ENCODE data around the gene CAPN15.
A peak's percentile ranks its signal among the peaks of the same experiment; 100 is the strongest.
"Not testable (repeated sequence)": the region's sequence is repeated elsewhere in the genome, so short reads cannot be mapped to it uniquely, and the experiment has no call there.

CAPN15 gene

GRCh38 chr16:507527-507926 lies 20.0 kb upstream of the CAPN15 start:
- not testable (repeated sequence) for DNase-seq

GRCh38 chr16:507996-508395 lies 19.5 kb upstream of the CAPN15 start:
- DNase-seq = no peak

DNA sequence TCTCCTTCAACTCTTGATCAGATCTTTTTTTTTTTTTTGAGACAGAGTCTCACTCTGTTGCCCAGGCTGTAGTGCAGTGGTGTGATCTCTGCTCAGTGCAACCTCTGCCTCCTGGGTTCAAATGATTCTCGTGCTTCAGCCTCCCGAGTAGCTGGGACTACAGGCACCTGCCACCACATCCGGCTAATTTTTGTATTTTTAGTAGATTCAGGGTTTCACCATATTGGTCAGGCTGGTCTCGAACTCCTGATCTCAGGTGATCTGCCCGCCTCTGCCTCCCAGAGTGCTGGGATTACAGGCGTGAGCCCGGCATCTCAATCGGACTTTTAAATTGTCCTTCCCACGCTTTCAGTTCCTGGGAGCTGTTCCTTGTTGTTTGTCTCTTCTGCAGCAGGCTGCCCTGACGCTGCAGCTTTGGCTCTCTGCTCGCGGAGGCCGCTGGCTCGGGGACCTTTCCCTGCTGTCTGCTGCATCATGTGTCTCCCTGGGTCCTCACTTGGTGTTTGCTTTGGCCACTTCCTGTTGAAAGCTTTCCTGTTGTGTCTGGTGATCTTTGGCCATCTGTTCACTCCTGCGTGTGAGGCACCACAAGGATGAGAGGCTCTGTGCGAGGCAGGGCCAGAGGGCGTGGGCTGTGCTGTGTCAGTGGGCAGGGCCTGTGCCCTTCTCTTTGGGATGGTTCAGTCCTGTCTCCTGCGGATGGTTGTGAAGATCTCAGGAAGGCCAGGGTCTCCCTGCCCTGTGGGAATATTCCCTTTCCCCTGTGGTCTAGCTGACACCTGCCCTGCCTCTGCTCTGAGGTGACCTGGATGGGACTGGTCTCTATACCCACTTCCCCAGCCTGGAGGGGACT lies 18.4 kb upstream of the CAPN15 start:
- no peak for DNase-seq

DNA sequence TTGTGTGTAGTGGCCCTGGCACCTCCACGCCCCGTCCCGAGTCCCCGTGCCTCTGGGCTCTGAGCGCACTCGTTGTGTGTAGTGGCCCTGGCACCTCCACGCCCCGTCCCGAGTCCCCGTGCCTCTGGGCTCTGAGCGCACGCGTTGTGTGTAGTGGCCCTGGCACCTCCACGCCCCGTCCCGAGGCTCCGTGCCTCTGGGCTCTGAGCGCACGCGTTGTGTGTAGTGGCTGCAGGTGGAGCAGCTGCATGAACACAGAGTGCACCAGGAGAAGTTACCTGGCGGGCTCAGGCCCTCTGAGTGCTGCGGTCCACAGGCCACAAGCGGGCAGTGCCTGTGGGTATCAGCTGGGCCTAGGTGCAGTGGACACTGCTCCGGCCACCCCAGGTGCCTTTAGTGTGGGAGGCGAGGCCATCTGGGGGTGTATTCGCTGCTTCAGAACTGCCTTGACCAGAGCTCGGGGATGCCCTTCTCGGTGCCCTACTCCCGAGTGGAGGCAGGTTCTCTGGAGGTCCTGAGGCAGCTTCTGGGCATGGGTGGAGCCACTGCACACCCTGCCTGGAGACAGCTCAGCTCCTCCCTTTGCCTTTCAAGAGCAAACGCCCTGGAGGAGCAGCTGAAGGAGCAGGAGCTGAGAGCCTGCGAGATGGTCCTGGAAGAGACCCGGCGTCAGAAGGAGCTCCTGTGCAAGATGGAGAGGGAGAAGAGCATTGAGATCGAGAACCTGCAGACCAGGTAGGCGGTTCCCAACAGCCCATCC lies 17.3 kb upstream of the CAPN15 start:
- DNase-seq = no peak

DNA sequence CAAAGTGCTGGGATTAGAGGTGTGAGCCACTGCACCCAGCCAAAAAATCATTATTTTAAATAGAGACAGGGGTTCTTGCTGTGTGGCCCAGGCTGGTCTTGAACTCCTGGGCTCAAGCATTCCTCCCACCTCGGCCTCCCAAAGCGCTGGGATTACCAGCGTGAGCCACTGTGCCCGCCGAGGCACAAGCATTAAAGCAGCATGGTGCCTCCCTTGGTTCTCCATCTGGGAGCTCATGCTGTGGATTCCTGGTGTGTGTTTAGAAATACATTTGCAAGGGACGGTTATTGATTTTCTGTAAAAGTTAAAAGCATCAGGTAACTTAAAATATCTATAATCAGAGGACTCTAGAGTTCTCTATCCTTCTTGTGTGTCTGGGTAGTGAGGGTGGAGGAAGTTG lies 14.7 kb upstream of the CAPN15 start:
- no peak for DNase-seq

DNA sequence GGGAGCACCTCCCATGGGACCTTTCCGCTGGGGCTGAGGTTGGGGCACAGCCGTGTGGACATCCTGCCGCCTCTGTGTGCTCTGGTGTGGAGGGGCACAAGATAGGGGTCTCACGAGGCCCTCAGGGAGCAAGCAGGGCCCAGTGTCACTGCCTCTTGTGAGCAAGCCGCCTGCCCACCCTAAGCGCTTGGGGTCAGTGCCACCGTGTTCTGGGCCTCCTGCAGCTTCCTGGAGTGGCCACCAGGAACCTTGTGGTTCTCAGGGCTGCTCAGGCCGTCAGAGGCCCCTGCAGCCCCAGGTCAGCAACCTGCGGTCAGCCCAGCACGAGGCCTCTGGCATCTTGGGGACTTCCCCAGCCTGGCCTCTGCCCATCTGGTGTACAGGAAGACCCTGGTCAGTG lies 13.6 kb upstream of the CAPN15 start:
- no peak for DNase-seq

GRCh38 chr16:515175-515938 lies 12.2 kb upstream of the CAPN15 start:
- no peak for DNase-seq

- no peak for DNase-seq
These were observed 11.6 kb upstream of the CAPN15 start for GRCh38 chr16:515939-516226.

GRCh38 chr16:516301-516700 lies 11.2 kb upstream of the CAPN15 start:
- DNase-seq = no peak

DNA sequence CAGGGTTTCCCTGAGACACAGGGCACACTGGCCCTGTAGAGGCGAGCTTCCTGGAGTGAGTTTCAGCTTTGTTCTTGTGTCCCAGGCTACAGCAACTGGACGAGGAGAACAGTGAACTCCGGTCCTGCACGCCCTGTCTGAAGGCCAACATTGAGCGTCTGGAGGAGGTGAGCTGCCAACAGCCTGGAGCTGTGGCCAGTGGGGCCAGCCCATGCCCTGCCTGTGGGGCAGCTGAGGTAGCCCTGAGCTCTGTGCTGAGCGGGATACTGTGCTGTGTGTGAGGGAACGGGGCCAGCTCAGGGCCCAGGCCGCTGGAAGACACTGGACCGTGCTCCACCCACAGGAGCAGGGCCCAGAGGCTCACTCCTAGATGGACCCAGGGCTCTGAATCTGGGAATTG lies 8.7 kb upstream of the CAPN15 start:
- no peak for DNase-seq

DNA sequence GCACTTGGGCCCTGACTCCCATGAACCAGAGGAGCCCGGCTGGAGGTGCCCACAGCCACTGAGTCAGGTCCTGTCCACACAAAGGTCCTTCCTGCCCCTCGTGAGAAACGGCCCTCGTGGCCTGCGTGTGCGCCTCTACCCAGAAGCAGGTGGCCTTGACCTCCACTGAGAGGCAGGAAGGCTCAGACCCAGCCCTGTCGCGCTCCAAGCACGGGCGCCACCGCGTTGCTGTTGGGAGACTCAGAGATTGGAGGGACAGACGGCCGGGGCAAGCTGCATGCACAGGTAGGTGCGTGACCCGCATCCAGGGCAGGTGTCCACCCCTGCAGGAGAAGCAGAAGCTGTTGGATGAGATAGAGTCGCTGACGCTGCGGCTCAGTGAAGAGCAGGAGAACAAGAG lies 8.1 kb upstream of the CAPN15 start:
- no peak for DNase-seq

DNA sequence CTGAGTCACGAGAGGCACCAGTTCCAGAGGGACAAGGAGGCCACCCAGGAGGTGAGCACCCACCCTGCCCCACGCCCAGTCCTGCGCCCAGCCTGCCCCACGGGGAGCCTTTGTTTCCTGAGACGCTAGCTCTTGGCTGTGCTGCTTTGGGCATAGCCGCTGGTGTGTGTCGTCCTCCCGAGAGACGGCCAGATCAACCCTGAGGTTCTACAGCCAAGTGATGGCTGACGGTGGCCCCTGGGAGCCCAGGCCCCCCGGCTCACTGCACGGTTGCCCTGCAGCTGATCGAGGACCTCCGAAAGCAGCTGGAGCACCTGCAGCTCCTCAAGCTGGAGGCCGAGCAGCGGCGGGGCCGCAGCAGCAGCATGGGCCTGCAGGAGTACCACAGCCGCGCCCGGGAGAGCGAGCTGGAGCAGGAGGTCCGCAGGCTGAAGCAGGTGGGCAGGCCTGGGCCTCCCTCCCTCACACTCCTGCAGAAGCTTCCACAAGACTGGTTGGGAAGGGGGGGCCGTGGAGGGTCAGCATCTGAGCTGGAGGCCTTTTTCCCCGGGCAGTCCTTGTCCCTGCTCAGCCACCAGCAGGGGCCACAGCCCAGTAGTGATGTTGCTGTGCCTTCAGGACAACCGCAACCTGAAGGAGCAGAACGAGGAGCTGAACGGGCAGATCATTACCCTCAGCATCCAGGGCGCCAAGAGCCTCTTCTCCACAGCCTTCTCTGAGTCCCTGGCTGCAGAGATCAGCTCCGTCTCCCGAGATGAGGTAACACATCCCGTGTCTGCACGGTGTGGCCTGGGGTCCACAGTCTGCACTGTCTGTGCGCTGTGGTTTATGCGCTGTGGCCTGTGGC lies 7.4 kb upstream of the CAPN15 start:
- no peak for DNase-seq

DNA sequence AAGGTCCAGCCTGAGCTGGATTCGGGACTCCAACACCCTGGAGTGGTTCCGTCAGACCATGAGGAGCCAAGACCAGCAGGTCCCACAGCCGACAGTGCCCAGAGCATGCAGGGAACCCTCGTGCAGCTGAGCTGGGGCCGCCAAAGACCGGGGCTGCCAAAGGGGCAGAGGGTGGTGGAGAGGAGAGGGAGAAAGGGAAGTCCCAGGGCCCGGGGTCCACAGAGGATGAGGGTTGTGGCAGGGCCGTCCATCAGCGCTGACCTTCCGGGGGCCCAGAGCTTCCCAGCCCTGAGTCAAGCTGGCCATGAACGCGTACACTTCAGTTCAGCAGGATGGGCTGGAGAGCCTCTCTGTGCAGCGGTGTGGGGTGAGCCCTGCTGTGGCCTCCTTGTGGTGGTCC lies 6.7 kb upstream of the CAPN15 start:
- no peak for DNase-seq

DNA sequence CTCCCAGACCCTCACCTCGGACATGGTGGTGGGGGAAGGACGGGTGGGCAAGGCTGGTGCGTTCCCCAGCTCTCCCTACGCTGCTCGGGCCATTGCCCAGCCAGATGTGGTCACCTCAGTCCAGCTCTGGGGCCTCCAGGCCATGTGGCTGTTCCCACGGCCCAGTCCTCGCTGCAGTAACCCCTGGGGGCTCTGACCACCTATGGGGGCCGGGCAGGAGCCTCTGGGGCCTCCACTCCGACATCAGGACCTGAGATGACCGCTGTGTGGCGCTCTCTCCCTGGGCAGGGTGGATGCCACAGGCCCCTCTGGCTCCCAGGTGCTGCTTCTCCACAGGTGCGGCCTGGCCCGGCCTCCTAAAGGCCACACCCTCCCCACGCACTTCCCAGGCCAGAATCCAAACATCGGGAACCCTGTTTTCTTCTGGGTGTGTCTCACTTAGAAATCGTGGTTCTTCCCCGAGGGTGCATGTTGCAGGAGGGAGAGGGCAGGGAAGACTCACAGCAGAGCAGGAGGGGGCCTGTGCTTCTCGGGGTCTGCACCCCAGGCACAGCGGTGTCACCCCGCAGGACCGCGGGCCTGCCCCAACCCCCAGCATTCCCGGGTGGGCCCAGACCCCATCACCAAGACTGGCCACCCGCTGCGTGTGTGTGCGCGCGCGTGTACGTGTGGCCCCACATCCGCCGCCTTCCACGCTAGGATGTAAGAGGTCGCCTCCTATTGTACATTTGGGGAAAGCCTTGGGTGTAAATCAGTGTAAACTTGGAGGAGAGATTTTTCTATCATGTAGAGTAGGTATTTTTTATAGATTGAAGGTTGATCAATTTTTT lies 5.9 kb upstream of the CAPN15 start:
- no peak for DNase-seq

GRCh38 chr16:522320-523096 lies 5.0 kb upstream of the CAPN15 start:
- no peak for DNase-seq

DNA sequence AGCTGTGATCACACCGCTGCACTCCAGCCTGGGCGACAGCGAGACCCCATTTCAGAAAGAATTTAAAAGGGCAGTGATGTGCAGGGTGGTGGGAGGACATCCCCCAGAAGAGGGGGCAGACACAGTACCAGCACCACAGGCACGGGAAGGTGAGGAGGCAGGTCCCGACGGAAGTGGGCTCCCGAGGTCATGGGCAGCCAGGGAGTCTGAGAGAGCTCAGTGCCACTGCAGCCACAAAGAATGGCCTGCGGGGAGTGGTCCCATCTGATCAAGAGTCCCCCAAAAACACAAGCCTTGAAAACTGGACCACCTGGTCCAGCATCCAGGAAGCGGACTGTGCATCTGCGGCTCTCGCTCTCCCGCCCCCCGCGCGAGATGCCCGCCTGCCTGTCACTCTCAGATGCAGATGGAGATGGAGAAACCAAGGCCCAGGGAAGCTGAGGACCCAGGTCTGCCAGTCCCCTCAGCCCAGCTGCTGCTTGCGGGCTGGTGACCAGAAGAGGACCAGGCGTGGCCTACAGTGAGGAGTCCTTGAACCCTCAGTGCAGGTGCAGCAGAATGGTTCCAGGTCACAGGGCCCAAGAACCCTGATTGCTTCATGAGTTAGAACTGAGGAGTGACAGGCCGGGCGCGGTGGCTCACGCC lies 4.3 kb upstream of the CAPN15 start:
- no peak for DNase-seq

DNA sequence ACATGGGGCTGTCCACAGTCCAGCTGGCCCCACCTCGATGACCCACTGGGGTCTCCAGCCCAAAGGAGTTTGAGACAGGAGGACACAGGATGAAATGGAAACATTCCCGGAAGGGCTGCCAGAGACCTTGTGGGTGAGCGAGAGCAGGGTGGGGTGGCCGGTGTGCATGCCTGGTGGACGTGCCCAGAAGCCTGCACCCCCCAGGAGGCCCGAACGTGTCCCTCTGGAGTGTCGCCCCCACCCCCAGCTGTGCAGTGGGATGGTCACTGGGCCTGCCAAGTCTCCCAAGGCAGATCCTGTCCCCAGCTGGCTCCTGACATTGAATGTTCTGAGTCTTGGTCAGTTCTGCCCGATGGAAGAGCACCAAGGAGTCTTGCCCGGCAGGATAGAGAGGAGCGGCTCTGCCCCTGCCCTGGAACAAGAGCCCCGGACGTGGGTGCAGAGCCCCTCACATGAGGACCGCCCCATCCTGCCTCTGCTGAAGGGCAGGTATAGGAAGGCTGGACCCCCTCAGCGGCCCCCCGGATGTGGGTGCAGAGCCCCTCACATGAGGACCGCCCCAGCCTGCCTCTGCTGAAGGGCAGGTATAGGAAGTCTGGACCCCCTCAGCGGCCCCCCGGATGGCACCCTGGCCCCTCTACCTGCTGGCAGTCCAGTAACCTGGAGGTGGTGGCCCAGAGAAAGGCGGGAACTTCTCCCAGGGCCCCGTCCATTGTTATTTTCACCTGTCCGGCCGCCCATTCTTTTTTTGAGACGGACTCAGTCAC lies 3.1 kb upstream of the CAPN15 start:
- DNase-seq = no peak

DNA sequence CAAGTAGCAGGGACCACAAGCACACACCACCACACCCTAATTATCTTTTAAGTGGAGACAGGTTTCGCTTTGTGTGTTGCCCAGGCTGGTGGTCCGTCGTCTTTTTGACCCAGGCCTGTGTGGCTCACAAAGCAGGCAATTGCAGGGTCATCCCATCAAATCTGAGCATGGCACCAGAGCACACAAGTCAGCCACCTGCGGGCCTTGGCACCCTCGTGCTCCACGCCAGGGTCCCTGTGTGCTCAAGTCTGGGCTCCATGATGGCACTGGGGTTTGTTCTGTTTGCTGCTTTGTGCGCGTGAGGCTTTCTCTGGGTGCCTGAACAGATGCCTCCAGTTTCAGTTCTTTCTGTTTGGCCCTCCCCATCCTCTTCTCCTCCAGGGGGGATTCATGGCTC lies 2.4 kb upstream of the CAPN15 start:
- no peak for DNase-seq

DNA sequence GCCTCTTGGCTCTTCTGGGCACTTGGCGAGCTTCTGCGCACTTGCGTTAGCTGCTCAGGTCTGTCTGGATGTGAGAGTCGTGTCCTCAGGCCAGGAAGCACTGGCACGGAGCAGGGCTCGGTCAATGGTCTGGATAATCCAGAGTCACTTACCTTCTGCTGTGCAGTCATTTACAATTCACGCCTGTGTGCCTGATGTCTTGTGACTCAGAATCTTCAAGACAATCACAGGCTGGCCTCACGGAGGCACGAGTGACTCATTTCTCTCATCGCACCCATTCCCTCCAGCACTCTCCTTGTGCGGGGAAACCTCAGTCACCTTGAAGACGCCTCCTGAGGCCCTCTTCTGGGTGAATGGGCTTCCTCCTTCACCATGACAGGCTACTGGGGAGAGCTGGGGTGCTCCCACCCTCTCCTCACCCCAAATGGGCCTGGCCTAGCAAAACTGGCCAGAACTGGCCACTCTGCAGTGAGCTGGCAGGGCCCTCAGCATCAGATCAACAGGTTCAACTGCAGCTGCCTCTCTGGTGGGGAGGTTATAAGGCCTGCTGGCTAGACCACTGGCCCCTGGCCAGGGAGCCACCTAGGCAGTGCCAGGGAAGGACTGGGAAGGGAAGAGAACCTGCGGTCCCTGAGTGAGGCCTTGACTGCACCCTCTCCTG lies 1.9 kb upstream of the CAPN15 start:
- peak in 3 of 4 experiments; percentile 29 to 33 (median 29) for DNase-seq

Measured in activated naive CD4-positive, alpha-beta T cell (primary cell).